GM12872 (cell line): Measurements from ENCODE around the gene CEP72.

Experiments
- CTCF ChIP-seq: IDR thresholded peaks from 3 replicates; pipeline ENCODE4 v1.5.1; 2011; ENCODE audit warnings: low read depth, mild to moderate bottlenecking, low read length, moderate library complexity; ENCODE audit not compliant: insufficient read depth

Gene CEP72

GRCh38 chr5:581266-581665 lies 30.9 kb upstream of the CEP72 start:
- TF ChIP-seq CTCF = no peak

- no peak for TF ChIP-seq CTCF
These were observed 30.2 kb upstream of the CEP72 start for GRCh38 chr5:581941-582340.

GRCh38 chr5:582936-583635 lies 29.1 kb upstream of the CEP72 start:
- no peak for TF ChIP-seq CTCF

DNA sequence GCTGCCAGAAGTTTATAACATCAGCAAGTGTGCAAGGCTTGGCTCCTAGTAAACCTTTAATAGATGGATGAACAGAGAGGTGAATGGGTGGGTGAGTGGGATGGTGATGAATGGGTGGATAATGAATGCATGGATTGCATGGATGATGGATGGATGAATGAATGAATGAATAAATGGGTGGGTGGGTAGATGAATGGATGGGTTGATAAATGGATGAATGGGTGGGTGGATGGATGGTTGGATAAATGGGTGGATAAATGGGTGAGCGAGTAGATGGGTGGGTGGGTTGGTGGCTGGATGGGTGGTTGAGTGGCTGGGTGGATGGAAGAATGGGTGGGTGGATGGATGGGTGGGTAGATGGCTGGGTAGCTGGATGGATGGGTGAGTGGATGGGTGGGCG lies 28.5 kb upstream of the CEP72 start:
- TF ChIP-seq CTCF = no peak

- TF ChIP-seq CTCF = no peak
These were observed 27.9 kb upstream of the CEP72 start for GRCh38 chr5:584216-584615.

GRCh38 chr5:584846-585245 lies 27.3 kb upstream of the CEP72 start:
- TF ChIP-seq CTCF = no peak

- no peak for TF ChIP-seq CTCF
These were observed 26.6 kb upstream of the CEP72 start for GRCh38 chr5:585556-585955.
